Skeletal muscle satellite cell (primary cell): ENCODE data around the gene OR5K3.

Experiments used
- H3K27me3 ChIP-seq: 2 replicates; pipeline ENCODE4 v1.7.0; 2013; ENCODE audit warnings: low read length; ENCODE audit not compliant: control insufficient read depth, insufficient read depth
- H3K36me3 ChIP-seq: 2 replicates; pipeline ENCODE4 v1.7.0; 2013; ENCODE audit warnings: mild to moderate bottlenecking, control low read depth, low read length; ENCODE audit not compliant: insufficient read depth
- H3K4me1 ChIP-seq: 2 replicates; pipeline ENCODE4 v1.7.0; 2013; ENCODE audit warnings: low read length; ENCODE audit not compliant: control insufficient read depth, insufficient read depth
- H3K4me2 ChIP-seq: 2 replicates; pipeline ENCODE4 v1.7.0; 2013; ENCODE audit warnings: mild to moderate bottlenecking, low read length
- H3K4me3 ChIP-seq: 2 replicates; pipeline ENCODE4 v1.7.0; 2013; ENCODE audit warnings: low read length
- H3K9ac ChIP-seq: 2 replicates; pipeline ENCODE4 v1.7.0; 2013; ENCODE audit warnings: mild to moderate bottlenecking, low read depth, low read length, moderate library complexity
- H3K9me3 ChIP-seq: replicated peaks from 2 replicates; pipeline ENCODE4 v1.7.0; 2013; ENCODE audit warnings: mild to moderate bottlenecking, control low read depth, low read length

OR5K3 gene

GRCh38 chr3:98440283-98440682 lies 49.8 kb downstream of the OR5K3 start:
- Histone ChIP-seq H3K27me3 (peaks cover 2% of the 10 kb centered on the region), H3K9ac (no peak overlapping the region), H3K4me3 (no peak overlapping the region), H3K4me1 (no peaks in the 10 kb centered on the region), H3K36me3 (no peaks in the 10 kb centered on the region), H3K9me3 (no peaks in the 10 kb centered on the region), H3K4me2 (no peak overlapping the region)
